Upper lobe of left lung (tissue), 6 donors: Measurements from ENCODE around the gene FRMPD1. TPM values are rescaled to one million over a fixed set of nuclear protein-coding genes. Genes with fewer than 3 reads are reported as not detected.
"Not testable (repeated sequence)": the region's sequence is repeated elsewhere in the genome, so short reads cannot be mapped to it uniquely, and the experiment has no call there.

Experiments
- ATAC-seq, 2 donors: fragments of 200-7000 bp; cut with Tn5 transposase; one replicate each; pipeline ENCODE4 v1.9.1; 2022; ENCODE audit warnings: mild to moderate bottlenecking in 2 of 2, moderate library complexity in 2 of 2; ENCODE audit not compliant: low FRiP score in 2 of 2
- DNase-seq, 2 donors: peaks; one replicate each; pipeline ENCODE4 v3.0.0-alpha.2; 2019 to 2020
- H3K27ac ChIP-seq, 4 donors: fragments of 200-600 bp; sonication (generic); one replicate each; pipeline ENCODE4 v1.5.1; 2016 to 2019
- H3K27me3 ChIP-seq, 4 donors: fragments of 200-600 bp; sonication (generic); one replicate each; pipeline ENCODE4 v1.5.1; 2017 to 2019
- H3K36me3 ChIP-seq, 4 donors: fragments of 200-600 bp; sonication (generic); one replicate each; pipeline ENCODE4 v1.5.1; 2016 to 2019
- H3K4me1 ChIP-seq, 4 donors: fragments of 200-600 bp; sonication (generic); one replicate each; pipeline ENCODE4 v1.5.1; 2018 to 2019
- H3K4me3 ChIP-seq, 4 donors: fragments of 200-600 bp; sonication (generic); one replicate each; pipeline ENCODE4 v1.5.1; 2017 to 2019; ENCODE audit warnings: mild to moderate bottlenecking in 2 of 4, moderate library complexity in 1 of 4
- H3K9me3 ChIP-seq, 4 donors: fragments of 200-600 bp; sonication (generic); one replicate each; pipeline ENCODE4 v1.5.1; 2018 to 2019
- EP300 ChIP-seq, 4 donors: sonication (generic); formaldehyde crosslinking; IDR thresholded peaks; one replicate each; pipeline ENCODE4 v1.5.1; 2017; ENCODE audit warnings: antibody characterized with exemption in 4 of 4, control low read depth in 2 of 4
- POLR2A ChIP-seq, 4 donors: fragments of 450-650 bp; IDR thresholded peaks; one replicate each; pipeline ENCODE4 v1.5.1; 2016 to 2017; ENCODE audit warnings: antibody characterized with exemption in 4 of 4, mild to moderate bottlenecking in 2 of 4
- POLR2AphosphoS5 ChIP-seq, 2 donors: sonication (generic); formaldehyde crosslinking; IDR thresholded peaks; one replicate each; pipeline ENCODE4 v1.5.1; 2017; ENCODE audit warnings: antibody characterized with exemption in 2 of 2
- WGBS, 2 donors: methylation state at CpG; one replicate each; pipeline ENCODE4 v1.1.5; 2017 to 2018; 5-methylcytosine and 5-hydroxymethylcytosine counted together
- total RNA-seq, 6 donors: library from RNA; depleted of rRNA in 4 of 6; stranded (reverse); fragments of >200 nt in 4 of 6; gene quantifications; one replicate each; pipeline versions ENCODE4 v1.1.0 to v1.2.1, GENCODE V29; 2016 to 2021
- TF ChIP-seq, protein P1 (sequence below), 6 experiments: fragments of 450-650 bp in 4 of 6; fragments of 200-600 bp in 2 of 6; sonication (generic) in 2 of 6; IDR thresholded peaks; one replicate each; pipeline ENCODE4 v1.5.1; 2016 to 2019; ENCODE audit warnings: antibody characterized with exemption in 6 of 6
- donor health status: DM: no; HTN: no; CAD: no; lungs with moderate emphysema.
- donor health status: DM: no; HTN: yes; CAD: no; lungs with severe emphysema.

The FRMPD1 gene, protein sequence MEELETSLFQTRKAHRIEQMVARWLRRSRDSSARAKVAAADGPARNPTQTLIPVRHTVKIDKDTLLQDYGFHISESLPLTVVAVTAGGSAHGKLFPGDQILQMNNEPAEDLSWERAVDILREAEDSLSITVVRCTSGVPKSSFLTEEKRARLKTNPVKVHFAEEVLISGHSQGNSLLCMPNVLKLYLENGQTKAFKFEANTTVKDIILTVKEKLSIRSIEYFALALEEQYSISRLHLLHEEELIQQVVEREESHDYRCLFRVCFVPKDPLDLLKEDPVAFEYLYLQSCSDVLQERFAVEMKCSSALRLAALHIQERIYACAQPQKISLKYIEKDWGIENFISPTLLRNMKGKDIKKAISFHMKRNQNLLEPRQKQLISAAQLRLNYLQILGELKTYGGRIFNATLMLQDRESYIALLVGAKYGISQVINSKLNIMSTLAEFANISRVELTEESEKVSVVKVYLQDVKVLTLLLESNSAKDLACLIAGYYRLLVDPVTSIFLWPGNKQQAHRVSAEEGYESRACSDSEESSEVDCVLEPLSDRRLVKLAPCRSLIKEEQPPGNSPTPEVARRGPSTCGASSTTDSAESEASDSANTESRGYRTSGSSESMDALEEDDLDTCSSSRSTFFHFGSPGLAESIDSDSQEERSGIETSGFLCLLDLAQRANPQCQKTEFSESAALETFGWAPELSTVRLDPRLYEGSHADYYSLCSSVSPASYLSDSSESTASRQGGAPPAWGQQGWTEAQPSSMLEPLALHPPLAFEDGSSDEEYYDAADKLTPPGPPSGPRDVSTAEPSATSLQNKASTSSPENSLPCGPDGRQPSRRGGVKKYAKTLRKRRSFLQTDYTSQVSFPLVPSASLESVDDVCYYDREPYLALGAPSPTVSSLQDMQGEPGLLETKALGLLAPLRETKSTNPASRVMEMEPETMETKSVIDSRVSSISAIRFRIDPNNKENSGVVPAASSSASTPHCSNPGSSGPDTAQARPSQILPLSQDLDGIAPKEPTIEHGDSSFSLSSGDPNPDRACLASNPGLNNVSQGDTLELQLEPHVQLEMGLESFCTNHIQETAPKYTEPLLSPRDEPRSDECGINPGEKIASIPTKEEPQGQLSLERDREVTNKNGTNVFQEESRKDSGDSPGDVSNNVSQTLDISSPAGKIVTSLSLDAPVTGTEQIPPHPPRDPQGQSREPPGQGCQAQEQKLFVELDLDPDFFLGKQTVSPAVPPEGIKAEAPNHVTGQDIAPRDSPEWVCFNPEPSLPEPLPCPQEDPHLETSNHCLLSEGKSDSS (N-terminal part only)
- under 1 TPM in 5 of 6 donors, not detected in 1; under 0.01 to 0.39 (median 0.17) TPM for total RNA-seq

GRCh38 chr9:37650873-37651768, at the start of gene FRMPD1:
TSS of gene FRMPD1 (plus strand) at chr9:37650954. CDS start at chr9:37692642, 41,688 bp downstream.
- ATAC-seq (peak; percentile 74 to 92), DNase-seq (peak; percentile 52 to 95)
- Histone ChIP-seq H3K4me3 (peak within 1 kb of the TSS; percentile 8 to 59 (median 48)), H3K4me1 (peaks cover 10 to 16% (median 12%) of the 10 kb centered on the region in 4 donors), H3K9me3 (no peaks in the 10 kb centered on the region), H3K27ac (no peak within 1 kb of the TSS), H3K27me3 (peaks cover 0 to 15% (median 7%) of the 10 kb centered on the region in 4 donors), H3K36me3 (no peaks in the 10 kb centered on the region)
- no peak for TF ChIP-seq POLR2A (IDR thresholded peaks at IDR 0.05)
- no peak for TF ChIP-seq EP300 (IDR thresholded peaks at IDR 0.05)
- TF ChIP-seq, protein P1, sequence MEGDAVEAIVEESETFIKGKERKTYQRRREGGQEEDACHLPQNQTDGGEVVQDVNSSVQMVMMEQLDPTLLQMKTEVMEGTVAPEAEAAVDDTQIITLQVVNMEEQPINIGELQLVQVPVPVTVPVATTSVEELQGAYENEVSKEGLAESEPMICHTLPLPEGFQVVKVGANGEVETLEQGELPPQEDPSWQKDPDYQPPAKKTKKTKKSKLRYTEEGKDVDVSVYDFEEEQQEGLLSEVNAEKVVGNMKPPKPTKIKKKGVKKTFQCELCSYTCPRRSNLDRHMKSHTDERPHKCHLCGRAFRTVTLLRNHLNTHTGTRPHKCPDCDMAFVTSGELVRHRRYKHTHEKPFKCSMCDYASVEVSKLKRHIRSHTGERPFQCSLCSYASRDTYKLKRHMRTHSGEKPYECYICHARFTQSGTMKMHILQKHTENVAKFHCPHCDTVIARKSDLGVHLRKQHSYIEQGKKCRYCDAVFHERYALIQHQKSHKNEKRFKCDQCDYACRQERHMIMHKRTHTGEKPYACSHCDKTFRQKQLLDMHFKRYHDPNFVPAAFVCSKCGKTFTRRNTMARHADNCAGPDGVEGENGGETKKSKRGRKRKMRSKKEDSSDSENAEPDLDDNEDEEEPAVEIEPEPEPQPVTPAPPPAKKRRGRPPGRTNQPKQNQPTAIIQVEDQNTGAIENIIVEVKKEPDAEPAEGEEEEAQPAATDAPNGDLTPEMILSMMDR (IDR thresholded peaks at IDR 0.05) = peak in 1 of 6 experiments; percentile 28
- TF ChIP-seq POLR2AphosphoS5 (IDR thresholded peaks at IDR 0.05) = no peak
- 1 to 3% methylated on average over 18 to 34 of the region's 73 CpGs for WGBS, 2 donors

GRCh38 chr9:37602061-37602460, 48.7 kb upstream of the FRMPD1 start:
- ATAC-seq, H3K9me3 ChIP-seq, H3K27me3 ChIP-seq, DNase-seq, H3K4me1 ChIP-seq, H3K27ac ChIP-seq, H3K4me3 ChIP-seq, H3K36me3 ChIP-seq: not testable (repeated sequence)
- WGBS, 2 donors = 86 to 88% methylated on average over 4 of the region's 4 CpGs

GRCh38 chr9:37602817-37603216, 47.9 kb upstream of the FRMPD1 start:
- WGBS, 2 donors = 50 to 62% methylated on average over 5 of the region's 5 CpGs
- DNase-seq = peak in 1 of 2 donors; percentile 47

GRCh38 chr9:37604296-37604695, 46.5 kb upstream of the FRMPD1 start:
- Histone ChIP-seq H3K36me3 (no peaks in the 10 kb centered on the region), H3K9me3 (no peaks in the 10 kb centered on the region), H3K27me3 (no peaks in the 10 kb centered on the region), H3K4me3 (no peak overlapping the region), H3K27ac (no peak overlapping the region), H3K4me1 (peaks cover 0 to 4% (median 0%) of the 10 kb centered on the region in 4 donors)
- DNase-seq = no peak
- TF ChIP-seq POLR2A (IDR thresholded peaks at IDR 0.05) (no peak), POLR2AphosphoS5 (IDR thresholded peaks at IDR 0.05) (no peak), EP300 (IDR thresholded peaks at IDR 0.05) (no peak)
- TF ChIP-seq, protein P1 (IDR thresholded peaks at IDR 0.05) = no peak
- ATAC-seq = no peak
- 71 to 76% methylated on average over 1 of the region's 1 CpG for WGBS, 2 donors

More at GRCh38 chr9:37602817-37603216, 47.9 kb upstream of the FRMPD1 start:
- peak; percentile 60 to 68 for ATAC-seq
- no peaks in the 10 kb centered on the region for H3K36me3 ChIP-seq
- H3K27me3 ChIP-seq = no peaks in the 10 kb centered on the region
- no peak for TF ChIP-seq EP300 (IDR thresholded peaks at IDR 0.05)
- H3K4me3 ChIP-seq = no peak overlapping the region
- H3K4me1 ChIP-seq = peaks cover 0 to 4% (median 0%) of the 10 kb centered on the region in 4 donors
- H3K9me3 ChIP-seq = no peaks in the 10 kb centered on the region
- H3K27ac ChIP-seq = no peak overlapping the region

DNA sequence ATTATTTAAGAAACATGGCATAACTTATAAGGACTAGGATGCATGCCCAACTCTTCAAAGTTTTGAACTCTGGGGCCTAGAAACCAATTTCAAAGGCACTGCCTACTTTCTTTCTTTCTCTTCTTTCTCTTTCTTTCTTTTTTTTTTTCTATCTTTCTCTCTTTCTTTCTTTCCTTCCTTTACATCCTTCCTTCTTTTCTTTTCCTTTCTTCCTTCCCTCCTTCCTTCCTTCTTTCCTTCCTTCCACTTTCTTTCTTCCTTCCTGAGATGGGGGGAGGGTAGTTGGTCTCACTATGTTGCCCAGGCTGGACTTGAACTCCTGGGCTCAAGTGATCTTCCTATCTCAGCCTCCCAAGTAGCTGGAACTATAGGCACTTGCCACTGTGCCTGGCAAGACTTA, 42.5 kb upstream of the FRMPD1 start:
- DNase-seq (no peak), ATAC-seq (no peak)
- H3K9me3 ChIP-seq = no peaks in the 10 kb centered on the region
- no peak for TF ChIP-seq POLR2AphosphoS5 (IDR thresholded peaks at IDR 0.05)
- TF ChIP-seq, protein P1 (IDR thresholded peaks at IDR 0.05) = no peak
- no peak for TF ChIP-seq POLR2A (IDR thresholded peaks at IDR 0.05)
- TF ChIP-seq EP300 (IDR thresholded peaks at IDR 0.05) = no peak
- H3K4me3 ChIP-seq = no peak overlapping the region
- H3K27ac ChIP-seq = no peak overlapping the region
- H3K36me3 ChIP-seq = no peaks in the 10 kb centered on the region
- no peaks in the 10 kb centered on the region for H3K27me3 ChIP-seq
- no peaks in the 10 kb centered on the region for H3K4me1 ChIP-seq
